Neural cell (in vitro differentiated cells): ENCODE data around the gene PPP1R18. TPM values are rescaled to one million over a fixed set of nuclear protein-coding genes. Genes with fewer than 3 reads are reported as not detected.

Experiments
- H2AFZ ChIP-seq: fragments of 200-600, 300-800 bp; sonication (generic), shearing (Covaris generic); 2 replicates; pipeline ENCODE4 v1.6.0; 2014; ENCODE audit warnings: low read depth, mild to moderate bottlenecking, antibody characterized with exemption, low read length, moderate library complexity
- H3F3A ChIP-seq: fragments of 200-600 bp; shearing (Covaris generic); 2 replicates; pipeline ENCODE4 v1.6.1; 2016; ENCODE audit warnings: mild to moderate bottlenecking, moderate library complexity, mixed read lengths, antibody characterized with exemption, low read length; ENCODE audit not compliant: insufficient read depth, poor library complexity, severe bottlenecking
- H3K27ac ChIP-seq: fragments of 200-600, 300-800 bp; sonication (generic), shearing (Covaris generic); 2 replicates; pipeline ENCODE4 v1.5.1; 2014; ENCODE audit warnings: mild to moderate bottlenecking, low read length, moderate library complexity
- H3K27me3 ChIP-seq: fragments of 300-800, 200-600 bp; sonication (generic), shearing (Covaris generic); 2 replicates; pipeline ENCODE4 v1.6.0; 2014; ENCODE audit warnings: mild to moderate bottlenecking, low read depth, low read length, moderate library complexity; ENCODE audit not compliant: insufficient read depth
- H3K36me3 ChIP-seq: fragments of 300-800, 200-600 bp; sonication (generic), shearing (Covaris generic); 2 replicates; pipeline ENCODE4 v1.5.1; 2014; ENCODE audit warnings: mild to moderate bottlenecking, antibody characterized with exemption, low read length, moderate library complexity; ENCODE audit not compliant: insufficient read depth
- H3K4me2 ChIP-seq: fragments of 300-800, 200-600 bp; sonication (generic), shearing (Covaris generic); 2 replicates; pipeline ENCODE4 v1.6.0; 2014; ENCODE audit warnings: mild to moderate bottlenecking, low read length
- H3K4me3 ChIP-seq: fragments of 300-800, 200-600 bp; sonication (generic), shearing (Covaris generic); 2 replicates; pipeline ENCODE4 v1.5.1; 2014; ENCODE audit warnings: mild to moderate bottlenecking, low read length, moderate library complexity
- H3K79me2 ChIP-seq: fragments of 200-600 bp; shearing (Covaris generic); replicated peaks from 2 replicates; pipeline ENCODE4 v1.6.0; 2014; ENCODE audit warnings: mild to moderate bottlenecking, low read length, moderate library complexity; ENCODE audit not compliant: insufficient read depth
- H3K9ac ChIP-seq: fragments of 300-800, 200-600 bp; sonication (generic), shearing (Covaris generic); 2 replicates; pipeline ENCODE4 v1.6.1; 2016; ENCODE audit warnings: mild to moderate bottlenecking, low read length, mixed read lengths
- H3K9me2 ChIP-seq: fragments of 200-600 bp; shearing (Covaris generic); 2 replicates; pipeline ENCODE4 v1.6.1; 2016; ENCODE audit warnings: mild to moderate bottlenecking, low read length, mixed read lengths; ENCODE audit not compliant: insufficient read depth
- H3K9me3 ChIP-seq: fragments of 200-600, 300-800 bp; sonication (generic), shearing (Covaris generic); 2 replicates; pipeline ENCODE4 v1.6.1; 2016; ENCODE audit warnings: mild to moderate bottlenecking, mixed run types, low read length, moderate library complexity, mixed read lengths
- H4K20me1 ChIP-seq: fragments of 200-600 bp; shearing (Covaris generic); 2 replicates; pipeline ENCODE4 v1.6.1; 2016; ENCODE audit warnings: mild to moderate bottlenecking, mixed run types; ENCODE audit not compliant: insufficient read depth
- EP300 ChIP-seq: fragments of 450-650 bp; conservative IDR thresholded peaks from 2 replicates; pipeline ENCODE4 v1.6.1; 2014; ENCODE audit warnings: antibody characterized with exemption, mild to moderate bottlenecking, moderate library complexity; ENCODE audit not compliant: poor library complexity, severe bottlenecking
- EZH2 ChIP-seq: fragments of 200-600, 300-800 bp; shearing (Covaris generic), sonication (generic); IDR thresholded peaks from 2 replicates; pipeline ENCODE4 v1.6.1; 2014; ENCODE audit warnings: antibody characterized with exemption, low read length, borderline replicate concordance, mild to moderate bottlenecking; ENCODE audit not compliant: insufficient read depth, poor library complexity, severe bottlenecking
- POLR2AphosphoS5 ChIP-seq: IDR thresholded peaks from 2 replicates; pipeline ENCODE4 v1.6.1; 2012
- RAD21 ChIP-seq: fragments of 450-650 bp; conservative IDR thresholded peaks from 2 replicates; pipeline ENCODE4 v1.6.1; 2014; ENCODE audit warnings: antibody characterized with exemption, mild to moderate bottlenecking, moderate library complexity
- REST ChIP-seq: IDR thresholded peaks from 2 replicates; pipeline ENCODE4 v1.6.1; 2012; ENCODE audit warnings: borderline replicate concordance
- SMC3 ChIP-seq: fragments of 450-650 bp; conservative IDR thresholded peaks from 2 replicates; pipeline ENCODE4 v1.6.1; 2014; ENCODE audit warnings: antibody characterized with exemption, mild to moderate bottlenecking, moderate library complexity; ENCODE audit not compliant: poor library complexity
- TAF1 ChIP-seq: IDR thresholded peaks from 2 replicates; pipeline ENCODE4 v1.6.1; 2012; ENCODE audit warnings: low read depth
- polyA minus RNA-seq: library from RNA; depleted of rRNA, polyadenylated mRNA; stranded (reverse); fragments of >200 nt; gene quantifications from 2 replicates; pipeline ENCODE4 v1.2.3, GENCODE V29; 2014
- polyA plus RNA-seq: library from polyadenylated mRNA; depleted of rRNA; stranded (reverse); fragments of >200 nt; gene quantifications from 2 replicates; pipeline ENCODE4 v1.2.3, GENCODE V29; 2014
- TF ChIP-seq, protein P1 (sequence below): fragments of 450-650 bp; IDR thresholded peaks from 2 replicates; pipeline ENCODE4 v1.5.1; 2014; ENCODE audit warnings: antibody characterized with exemption, mild to moderate bottlenecking, moderate library complexity; ENCODE audit not compliant: poor library complexity, severe bottlenecking

PPP1R18 gene, protein sequence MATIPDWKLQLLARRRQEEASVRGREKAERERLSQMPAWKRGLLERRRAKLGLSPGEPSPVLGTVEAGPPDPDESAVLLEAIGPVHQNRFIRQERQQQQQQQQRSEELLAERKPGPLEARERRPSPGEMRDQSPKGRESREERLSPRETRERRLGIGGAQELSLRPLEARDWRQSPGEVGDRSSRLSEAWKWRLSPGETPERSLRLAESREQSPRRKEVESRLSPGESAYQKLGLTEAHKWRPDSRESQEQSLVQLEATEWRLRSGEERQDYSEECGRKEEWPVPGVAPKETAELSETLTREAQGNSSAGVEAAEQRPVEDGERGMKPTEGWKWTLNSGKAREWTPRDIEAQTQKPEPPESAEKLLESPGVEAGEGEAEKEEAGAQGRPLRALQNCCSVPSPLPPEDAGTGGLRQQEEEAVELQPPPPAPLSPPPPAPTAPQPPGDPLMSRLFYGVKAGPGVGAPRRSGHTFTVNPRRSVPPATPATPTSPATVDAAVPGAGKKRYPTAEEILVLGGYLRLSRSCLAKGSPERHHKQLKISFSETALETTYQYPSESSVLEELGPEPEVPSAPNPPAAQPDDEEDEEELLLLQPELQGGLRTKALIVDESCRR
- polyA plus RNA-seq = 50.6 and 55.1 TPM in 2 replicates
- 71.9 and 76.2 TPM in 2 replicates for polyA minus RNA-seq

DNA sequence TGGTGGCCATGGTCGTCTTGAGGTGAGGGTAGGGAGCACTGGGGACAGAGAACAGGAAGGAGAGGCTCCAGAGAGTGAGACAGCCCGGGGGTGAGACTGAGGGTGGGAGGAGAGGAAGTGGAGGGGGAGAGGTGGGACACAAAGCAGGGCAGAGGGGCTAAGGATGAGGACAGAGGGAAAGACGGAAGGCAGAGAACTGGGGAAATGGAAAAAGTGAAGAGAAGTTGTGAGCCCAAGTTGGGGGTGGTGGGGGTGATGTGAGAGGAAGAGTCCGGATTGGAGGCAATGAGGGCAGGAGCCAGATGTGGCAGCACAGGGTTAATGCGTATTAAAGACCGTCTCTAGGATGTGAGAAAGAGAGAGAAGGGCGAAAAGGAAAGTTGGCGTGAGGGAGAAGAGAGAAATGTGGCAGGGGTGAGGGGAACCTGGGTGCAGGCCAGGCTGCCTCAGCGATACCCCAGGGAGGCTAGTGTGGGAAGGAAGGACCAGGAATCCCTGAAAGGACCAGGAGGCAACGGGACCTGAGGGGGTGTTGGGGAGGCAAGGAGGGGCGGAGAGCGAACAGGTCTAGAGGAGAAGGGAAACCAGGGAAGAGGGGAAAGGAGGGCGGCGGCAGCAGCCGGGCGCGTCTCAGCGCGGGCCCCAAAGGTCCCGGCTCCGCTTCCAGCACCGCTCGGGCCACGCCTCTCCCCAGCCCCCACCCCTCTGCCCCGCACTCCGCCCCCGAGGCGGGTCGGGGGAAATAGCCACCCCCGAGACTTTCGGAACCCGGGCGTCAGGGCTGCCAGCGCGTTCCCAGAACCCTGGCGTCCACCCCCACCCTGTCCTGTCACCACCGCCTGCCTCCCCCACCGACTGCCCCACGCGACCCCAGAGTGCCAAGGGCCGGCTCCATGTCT is at the start of gene PPP1R18:
Gene PPP1R18 (minus strand): TSS at position 637 of the 899 bp plus-strand sequence. CDS start 627 bp downstream, at position 10.
- Histone ChIP-seq H3K27ac (peak within 1 kb of the TSS; percentile 94), H3F3A (no peaks in the 10 kb centered on the region), H3K27me3 (no peaks in the 10 kb centered on the region), H3K4me2 (peak within 1 kb of the TSS; percentile 95), H2AFZ (peak within 1 kb of the TSS; percentile 85), H3K36me3 (no peaks in the 10 kb centered on the region), H3K4me3 (peak within 1 kb of the TSS; percentile 99), H4K20me1 (peaks cover 34% of the 10 kb centered on the region), H3K9me2 (no peaks in the 10 kb centered on the region), H3K9me3 (no peaks in the 10 kb centered on the region), H3K79me2 (peaks cover 83% of the 10 kb centered on the region), H3K9ac (peak within 1 kb of the TSS; percentile 100)
- TF ChIP-seq TAF1 = no peak
- no peak for TF ChIP-seq EP300
- no peak for TF ChIP-seq RAD21
- TF ChIP-seq POLR2AphosphoS5 = no peak
- TF ChIP-seq SMC3 = no peak

DNA sequence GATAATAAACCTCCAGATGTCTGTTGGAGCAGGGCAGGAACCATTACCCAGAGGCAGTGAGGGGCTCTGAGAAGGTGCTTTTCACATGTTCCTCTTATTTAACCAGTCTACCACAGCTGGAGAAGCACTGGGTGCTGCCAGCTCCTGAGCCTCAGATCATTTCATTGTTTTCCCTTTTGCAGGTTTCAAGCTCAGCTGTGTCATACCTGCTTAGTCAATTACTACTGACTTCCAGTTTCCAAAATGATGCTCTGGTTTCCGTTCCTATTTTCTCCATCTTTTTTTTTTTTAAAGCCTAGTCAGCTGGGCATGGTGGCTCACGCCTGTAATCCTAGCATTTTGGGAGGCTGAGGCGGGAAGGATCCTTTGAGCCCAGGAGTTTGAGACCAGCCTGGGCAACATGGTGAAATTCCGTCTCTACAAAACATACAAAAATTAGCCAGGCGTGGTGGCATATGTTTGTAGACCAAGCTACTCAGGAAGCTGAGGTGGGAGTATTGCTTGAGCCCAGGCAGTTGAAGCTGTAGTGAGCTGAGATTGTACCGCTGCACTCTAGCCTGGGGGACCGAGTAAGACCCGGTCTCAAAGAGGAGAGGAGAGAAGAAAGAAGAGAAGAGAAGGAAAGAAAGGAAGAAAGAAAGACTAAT is 49.3 kb upstream of the PPP1R18 start:
- H3F3A ChIP-seq = no peaks in the 10 kb centered on the region
- H3K27ac ChIP-seq = no peak overlapping the region
- H2AFZ ChIP-seq = no peak overlapping the region
- no peaks in the 10 kb centered on the region for H3K27me3 ChIP-seq
- no peak overlapping the region for H3K9ac ChIP-seq
- no peak overlapping the region for H3K4me2 ChIP-seq
- no peaks in the 10 kb centered on the region for H3K9me2 ChIP-seq
- TF ChIP-seq SMC3 (no peak), EZH2 (no peak), RAD21 (no peak), EP300 (no peak), REST (no peak), TAF1 (no peak), POLR2AphosphoS5 (no peak)
- TF ChIP-seq, protein P1, sequence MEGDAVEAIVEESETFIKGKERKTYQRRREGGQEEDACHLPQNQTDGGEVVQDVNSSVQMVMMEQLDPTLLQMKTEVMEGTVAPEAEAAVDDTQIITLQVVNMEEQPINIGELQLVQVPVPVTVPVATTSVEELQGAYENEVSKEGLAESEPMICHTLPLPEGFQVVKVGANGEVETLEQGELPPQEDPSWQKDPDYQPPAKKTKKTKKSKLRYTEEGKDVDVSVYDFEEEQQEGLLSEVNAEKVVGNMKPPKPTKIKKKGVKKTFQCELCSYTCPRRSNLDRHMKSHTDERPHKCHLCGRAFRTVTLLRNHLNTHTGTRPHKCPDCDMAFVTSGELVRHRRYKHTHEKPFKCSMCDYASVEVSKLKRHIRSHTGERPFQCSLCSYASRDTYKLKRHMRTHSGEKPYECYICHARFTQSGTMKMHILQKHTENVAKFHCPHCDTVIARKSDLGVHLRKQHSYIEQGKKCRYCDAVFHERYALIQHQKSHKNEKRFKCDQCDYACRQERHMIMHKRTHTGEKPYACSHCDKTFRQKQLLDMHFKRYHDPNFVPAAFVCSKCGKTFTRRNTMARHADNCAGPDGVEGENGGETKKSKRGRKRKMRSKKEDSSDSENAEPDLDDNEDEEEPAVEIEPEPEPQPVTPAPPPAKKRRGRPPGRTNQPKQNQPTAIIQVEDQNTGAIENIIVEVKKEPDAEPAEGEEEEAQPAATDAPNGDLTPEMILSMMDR = no peak
- no peak overlapping the region for H3K4me3 ChIP-seq
- no peaks in the 10 kb centered on the region for H4K20me1 ChIP-seq
- H3K9me3 ChIP-seq = no peaks in the 10 kb centered on the region
- H3K79me2 ChIP-seq = peaks cover 6% of the 10 kb centered on the region
- no peaks in the 10 kb centered on the region for H3K36me3 ChIP-seq
